Left lung (tissue), 10 donors: ENCODE data around the gene TMEM123. TPM values are rescaled to one million over a fixed set of nuclear protein-coding genes. Genes with fewer than 3 reads are reported as not detected.
A peak's percentile ranks its signal among the peaks of the same experiment; 100 is the strongest.

ENCODE experiments used
- ATAC-seq: fragments of 200-7000 bp; cut with Tn5 transposase; one replicate; pipeline ENCODE4 v1.9.1; 2020; ENCODE audit warnings: moderate library complexity
- DNase-seq, 4 donors: peaks; one replicate each; pipeline ENCODE4 v3.0.0-alpha.2; 2013 to 2020
- H3K27ac ChIP-seq, 2 donors: fragments of 200-600 bp; sonication (generic) in 1 of 2; one replicate each; pipeline versions ENCODE4 v1.5.0 to v1.8.0; 2020 to 2021
- H3K27me3 ChIP-seq, 2 donors: fragments of 200-600 bp; sonication (generic) in 1 of 2; one replicate each; pipeline versions ENCODE4 v1.5.0 to v1.8.0; 2020 to 2021
- H3K36me3 ChIP-seq, 2 donors: fragments of 200-600 bp; sonication (generic) in 1 of 2; one replicate each; pipeline versions ENCODE4 v1.5.0 to v1.8.0; 2020 to 2021
- H3K4me1 ChIP-seq, 2 donors: fragments of 200-600 bp; one replicate each; pipeline ENCODE4 v1.8.0; 2021
- H3K4me3 ChIP-seq, 2 donors: fragments of 200-600 bp; sonication (generic) in 1 of 2; one replicate each; pipeline versions ENCODE4 v1.5.0 to v1.8.0; 2020 to 2021; ENCODE audit warnings: mild to moderate bottlenecking in 1 of 2
- H3K9me3 ChIP-seq, 2 donors: fragments of 200-600 bp; sonication (generic) in 1 of 2; one replicate each; pipeline versions ENCODE4 v1.5.0 to v1.8.0; 2020 to 2021
- CTCF ChIP-seq, 2 donors: fragments of 200-600 bp; sonication (generic) in 1 of 2; IDR thresholded peaks; one replicate each; pipeline versions ENCODE4 v1.5.0 to v1.8.0; 2021; ENCODE audit warnings: antibody characterized with exemption in 2 of 2
- intact Hi-C, 2 donors: fragments of 100-400 bp; cut with DNase I; formaldehyde crosslinking; loops; one replicate each; pipeline versions ENCODE4 v1.11.2 to v1.14.2; 2022
- polyA plus RNA-seq, 6 donors: library from polyadenylated mRNA; unstranded; fragments of 120-200 nt; gene quantifications; one replicate each; pipeline ENCODE4 v1.2.1, GENCODE V29; 2013; ENCODE audit not compliant: insufficient read length in 6 of 6
- total RNA-seq, 2 donors: library from RNA; stranded (reverse); fragmentation: NEBNext Ultra II Directional; extraction: Animal tissue kit (Norgen Biotek cat#: 25700); gene quantifications; one replicate each; pipeline ENCODE4 v1.2.1, GENCODE V29; 2021
- donor health status: DM: no; HTN: yes; CAD: no.
- donor health status: DM: no; HTN: no; CAD: no.

The TMEM123 gene
- total and polyA plus RNA-seq, 8 donors = 127 to 351 (median 260) TPM

DNA sequence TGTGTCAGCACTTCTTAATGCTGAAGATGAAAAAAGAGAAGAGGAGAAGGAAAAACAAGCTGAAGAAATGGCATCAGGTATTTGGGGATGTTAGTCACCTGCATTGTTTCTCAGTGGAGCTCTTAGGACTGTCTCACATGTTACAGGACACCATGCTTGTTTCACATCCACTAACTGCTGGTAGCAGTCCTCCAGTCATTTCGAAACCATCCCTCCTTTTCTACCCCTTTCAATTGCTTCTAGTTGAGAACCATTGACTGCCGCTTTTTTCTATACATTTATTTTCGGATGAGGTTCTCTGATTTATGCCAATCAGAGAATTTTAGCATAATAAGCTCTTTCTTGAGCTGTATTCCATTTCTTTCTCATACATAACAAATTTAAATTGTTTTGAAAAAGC is 84.1 kb downstream of the TMEM123 start:
- Histone ChIP-seq H3K9me3 (no peaks in the 10 kb centered on the region), H3K4me3 (no peak overlapping the region), H3K27me3 (no peaks in the 10 kb centered on the region), H3K36me3 (peaks cover 5 to 56% of the 10 kb centered on the region in 2 donors), H3K27ac (no peak overlapping the region), H3K4me1 (no peaks in the 10 kb centered on the region)
- ATAC-seq (no peak), DNase-seq (no peak)
- TF ChIP-seq CTCF (IDR thresholded peaks at IDR 0.05) = no peak
- intact Hi-C loops = no loop called here

GRCh38 chr11:102367364-102367763 is 85.2 kb downstream of the TMEM123 start:
- intact Hi-C loops = no loop called here
- ATAC-seq (no peak), DNase-seq (peak in 1 of 4 donors; percentile 19)
- Histone ChIP-seq H3K27me3 (no peaks in the 10 kb centered on the region), H3K9me3 (no peaks in the 10 kb centered on the region), H3K4me3 (no peak overlapping the region), H3K4me1 (no peaks in the 10 kb centered on the region), H3K36me3 (peaks cover 7 to 66% of the 10 kb centered on the region in 2 donors), H3K27ac (no peak overlapping the region)
- no peak for TF ChIP-seq CTCF (IDR thresholded peaks at IDR 0.05)

DNA sequence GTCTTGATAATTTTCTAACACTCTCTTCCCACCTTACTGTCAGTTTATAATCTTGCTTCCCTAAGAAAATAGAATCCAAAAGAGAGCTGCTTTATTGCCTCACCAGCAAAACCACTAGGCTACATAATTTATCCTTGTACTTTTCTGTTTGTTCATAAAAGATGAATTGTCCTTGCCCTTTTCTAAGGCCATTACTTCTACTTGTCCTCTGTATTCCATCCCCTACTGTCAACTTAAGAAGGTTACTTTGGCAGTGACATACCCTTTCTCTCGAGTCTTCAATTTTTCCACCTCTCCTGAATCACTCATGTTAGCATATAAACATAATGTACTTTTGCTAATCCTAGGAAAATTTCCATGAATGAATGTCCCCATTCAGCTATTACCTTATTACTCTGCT is 87.6 kb downstream of the TMEM123 start:
- ATAC-seq = no peak
- Histone ChIP-seq H3K27ac (no peak overlapping the region), H3K9me3 (no peaks in the 10 kb centered on the region), H3K36me3 (peaks cover 7 to 88% of the 10 kb centered on the region in 2 donors), H3K4me1 (no peaks in the 10 kb centered on the region), H3K4me3 (no peak overlapping the region), H3K27me3 (no peaks in the 10 kb centered on the region)
- no peak for DNase-seq
- intact Hi-C loops = no loop called here
- no peak for TF ChIP-seq CTCF (IDR thresholded peaks at IDR 0.05)

DNA sequence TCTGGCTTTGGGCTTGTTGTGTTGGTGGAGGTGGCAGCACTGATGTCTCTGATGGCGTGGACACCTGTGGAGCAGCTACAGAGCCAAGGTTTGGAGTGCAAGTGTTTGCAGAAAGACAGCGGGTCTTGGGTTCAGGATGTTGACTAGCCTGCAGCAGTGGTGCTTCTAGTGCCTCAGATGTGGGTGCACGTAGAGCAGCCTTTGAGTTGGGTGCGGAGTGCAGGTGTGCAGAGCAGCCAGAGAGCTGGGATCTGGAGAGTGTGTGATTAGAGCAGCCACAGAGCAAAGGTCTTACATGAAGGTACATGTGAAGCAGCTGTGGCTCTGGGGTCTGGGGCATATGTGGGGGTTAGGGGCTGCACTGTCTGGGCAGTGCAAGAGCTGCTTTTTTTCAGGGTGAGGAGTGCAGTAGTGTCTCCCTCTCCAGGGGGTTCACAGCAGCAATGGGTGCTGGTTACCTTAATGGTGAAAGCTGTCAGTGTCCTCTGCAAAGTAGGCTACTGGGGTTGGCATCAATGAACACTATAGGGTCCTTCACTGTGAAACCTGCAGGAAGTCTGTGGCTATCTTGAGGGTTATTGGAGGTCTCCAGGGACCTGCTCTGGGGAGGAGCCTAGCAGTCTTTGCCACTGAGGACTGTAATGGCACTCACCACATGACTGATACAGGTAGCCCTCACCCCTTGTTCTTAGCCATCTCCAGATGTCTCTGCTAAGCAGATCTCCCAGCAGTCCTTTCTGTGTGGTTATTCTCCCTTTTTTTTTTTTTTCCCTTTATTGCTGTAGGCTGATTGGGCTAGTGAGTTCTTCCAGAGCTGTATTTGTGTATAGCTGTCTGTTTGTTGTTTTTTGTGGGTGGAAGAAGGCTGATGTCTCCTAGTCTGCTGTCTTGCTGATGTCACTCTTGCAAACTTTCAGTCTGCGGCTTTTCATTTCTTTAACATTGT is 91.2 kb downstream of the TMEM123 start:
- no peak overlapping the region for H3K4me3 ChIP-seq
- intact Hi-C loops = no loop called here
- H3K27ac ChIP-seq = no peak overlapping the region
- H3K27me3 ChIP-seq = no peaks in the 10 kb centered on the region
- DNase-seq (no peak), ATAC-seq (no peak)
- TF ChIP-seq CTCF (IDR thresholded peaks at IDR 0.05) = no peak
- peaks cover 4 to 78% of the 10 kb centered on the region in 2 donors for H3K36me3 ChIP-seq
- H3K4me1 ChIP-seq = no peaks in the 10 kb centered on the region
- no peaks in the 10 kb centered on the region for H3K9me3 ChIP-seq

- H3K4me3 ChIP-seq = no peak overlapping the region
- ATAC-seq (no peak), DNase-seq (no peak)
- H3K27ac ChIP-seq = no peak overlapping the region
- H3K36me3 ChIP-seq = peaks cover 4 to 72% of the 10 kb centered on the region in 2 donors
- H3K27me3 ChIP-seq = no peaks in the 10 kb centered on the region
- H3K9me3 ChIP-seq = no peaks in the 10 kb centered on the region
- intact Hi-C loops = no loop called here
- no peaks in the 10 kb centered on the region for H3K4me1 ChIP-seq
- TF ChIP-seq CTCF (IDR thresholded peaks at IDR 0.05) = no peak
These were observed 91.9 kb downstream of the TMEM123 start for GRCh38 chr11:102360681-102361080.
